HepG2 (cell line): Measurements from ENCODE around the gene IQCK. TPM values are rescaled to one million over a fixed set of nuclear protein-coding genes. Genes with fewer than 3 reads are reported as not detected.

Experiments used
- ATAC-seq: fragments of 200-7000 bp; cut with Tn5 transposase; 3 replicates; pipeline ENCODE4 v1.9.1; 2020; ENCODE audit warnings: mild to moderate bottlenecking, moderate library complexity
- BruUV-seq: library from RNA; stranded (reverse); fragments of 400-500 nt; replicated peaks from 2 replicates; lab custom pipeline; 2021; lab: Mats Ljungman, UMichigan
- CTCF ChIA-PET: fragments of 300-600 bp; formaldehyde crosslinking; extraction: SDS; loops from one replicate; lab custom pipeline; 2021; ENCODE audit warnings: low total read pairs, inconsistent platforms, low intra/inter-chr PET ratio; lab: Yijun Ruan, JAX
- POLR2A ChIA-PET: fragments of 350-600 bp; sonication (Branson Sonifier 250); formaldehyde crosslinking; loops from one replicate; lab custom pipeline; 2020; ENCODE audit warnings: antibody characterized with exemption, inconsistent platforms; lab: Yijun Ruan, JAX
- DNase-seq: peaks from one replicate; pipeline ENCODE4 v3.0.0-alpha.2; 2015; ENCODE audit warnings: low spot score
- FAIRE-seq: peaks from 3 replicates; lab custom pipeline; 2011; peaks lifted over from hg19 to GRCh38; lab: Jason Lieb, UNC
- H2AFZ ChIP-seq: one replicate; pipeline ENCODE4 v1.6.1; 2011; ENCODE audit warnings: low read length, inconsistent platforms
- H3K27ac ChIP-seq: fragments of 300-600 bp; 3 replicates; pipeline ENCODE4 v1.8.0; 2011; ENCODE audit warnings: mixed run types, mild to moderate bottlenecking, mixed read lengths, low read length, inconsistent platforms; ENCODE audit not compliant: insufficient read depth; ENCODE audit errors: extremely low read length
- H3K27me3 ChIP-seq, 2 experiments: fragments of 200-600 bp in 1 of 2; 2 replicates in 1 of 2; 3 replicates in 1 of 2; pipeline versions ENCODE4 v1.6.0 to v1.8.0; 2011; ENCODE audit warnings: low read length in 2 of 2, mild to moderate bottlenecking in 2 of 2, moderate library complexity in 2 of 2, inconsistent platforms in 1 of 2; ENCODE audit not compliant: insufficient read depth in 2 of 2, control insufficient read depth in 1 of 2
- H3K36me3 ChIP-seq, 2 experiments: fragments of 200-600 bp in 1 of 2; replicated peaks in 1 of 2; 2 replicates in 1 of 2; 3 replicates in 1 of 2; pipeline versions ENCODE4 v1.5.1 to v1.8.0; 2011; ENCODE audit warnings: low read length in 2 of 2, inconsistent platforms in 1 of 2; ENCODE audit not compliant: insufficient read depth in 2 of 2, control insufficient read depth in 1 of 2
- H3K4me1 ChIP-seq: 2 replicates; pipeline ENCODE4 v1.5.1; 2012; ENCODE audit warnings: low read length, inconsistent platforms; ENCODE audit not compliant: insufficient read depth
- H3K4me2 ChIP-seq: 2 replicates; pipeline ENCODE4 v1.6.0; 2011; ENCODE audit warnings: low read depth, low read length, inconsistent platforms
- H3K4me3 ChIP-seq, 3 experiments: fragments of 200-600 bp in 1 of 3; sonication (generic), shearing (Covaris generic) in 1 of 3; replicated peaks in 1 of 3; 2 replicates each; pipeline ENCODE4 v1.5.1; 2011 to 2016; ENCODE audit warnings: low read length in 3 of 3, inconsistent platforms in 2 of 3, low read depth in 2 of 3, mild to moderate bottlenecking in 2 of 3, control low read depth in 1 of 3, mixed read lengths in 1 of 3; ENCODE audit not compliant: insufficient read depth in 1 of 3
- H3K79me2 ChIP-seq: one replicate; pipeline ENCODE4 v1.6.1; 2011; ENCODE audit warnings: low read length, inconsistent platforms; ENCODE audit not compliant: insufficient read depth
- H3K9ac ChIP-seq: 2 replicates; pipeline ENCODE4 v1.6.0; 2011; ENCODE audit warnings: mild to moderate bottlenecking, low read depth, low read length, inconsistent platforms; ENCODE audit not compliant: insufficient read depth
- H3K9me3 ChIP-seq: 2 replicates; pipeline ENCODE4 v1.5.1; 2012; ENCODE audit warnings: mild to moderate bottlenecking, low read length
- H4K20me1 ChIP-seq: 2 replicates; pipeline ENCODE4 v1.6.0; 2011; ENCODE audit warnings: inconsistent platforms, mild to moderate bottlenecking, low read length, moderate library complexity; ENCODE audit not compliant: insufficient read depth
- CCAR2 ChIP-seq: fragments of 200-400 bp; formaldehyde crosslinking; optimal IDR thresholded peaks from 2 replicates; pipeline ENCODE3; 2018; ENCODE audit warnings: low read depth, mild to moderate bottlenecking, low read length, moderate library complexity
- CEBPG ChIP-seq: IDR thresholded peaks from 2 replicates; pipeline ENCODE4 v1.6.1; 2016
- FOXO1 ChIP-seq: sonication (generic); formaldehyde crosslinking; IDR thresholded peaks from 2 replicates; pipeline ENCODE4 v1.4.0; 2020; ENCODE audit warnings: missing genetic modification reagents
- GATAD1 ChIP-seq: IDR thresholded peaks from 2 replicates; pipeline ENCODE4 v1.6.1; 2016; ENCODE audit warnings: missing genetic modification reagents, missing compliant biosample characterization
- MTA1 ChIP-seq: sonication (generic); formaldehyde crosslinking; IDR thresholded peaks from 2 replicates; pipeline ENCODE4 v1.4.0; 2020; ENCODE audit warnings: missing genetic modification reagents, mild to moderate bottlenecking, borderline replicate concordance
- MTF1 ChIP-seq: sonication (generic); formaldehyde crosslinking; IDR thresholded peaks from 2 replicates; pipeline ENCODE4 v1.5.0; 2020; ENCODE audit warnings: missing genetic modification reagents
- RBAK ChIP-seq: sonication (generic); formaldehyde crosslinking; IDR thresholded peaks from 2 replicates; pipeline ENCODE4 v1.5.1; 2020; ENCODE audit warnings: mild to moderate bottlenecking, missing genetic modification reagents
- ZBTB1 ChIP-seq: sonication (generic); formaldehyde crosslinking; IDR thresholded peaks from 2 replicates; pipeline ENCODE4 v1.4.0; 2020; ENCODE audit warnings: missing genetic modification reagents, borderline replicate concordance
- ZGPAT ChIP-seq: IDR thresholded peaks from 2 replicates; pipeline ENCODE4 v1.6.1; 2016; ENCODE audit warnings: mild to moderate bottlenecking
- ZNF557 ChIP-seq: sonication (generic); formaldehyde crosslinking; IDR thresholded peaks from 2 replicates; pipeline ENCODE4 v1.4.0; 2020; ENCODE audit warnings: missing genetic modification reagents
- ZNF598 ChIP-seq: sonication (generic); formaldehyde crosslinking; IDR thresholded peaks from 2 replicates; pipeline ENCODE4 v1.5.1; 2020; ENCODE audit warnings: mild to moderate bottlenecking, missing genetic modification reagents, borderline replicate concordance
- ZNF678 ChIP-seq: sonication (generic); formaldehyde crosslinking; IDR thresholded peaks from 2 replicates; pipeline ENCODE4 v1.4.0; 2020; ENCODE audit warnings: mild to moderate bottlenecking, missing genetic modification reagents
- ZNF740 ChIP-seq: sonication (generic); formaldehyde crosslinking; IDR thresholded peaks from 2 replicates; pipeline ENCODE4 v1.4.0; 2020; ENCODE audit warnings: missing genetic modification reagents
- ZNF766 ChIP-seq: sonication (generic); formaldehyde crosslinking; IDR thresholded peaks from 2 replicates; pipeline ENCODE4 v1.5.0; 2020; ENCODE audit warnings: missing genetic modification reagents, borderline replicate concordance
- WGBS: methylation state at CpG from one replicate; pipeline ENCODE4 v1.1.6; 2017; ENCODE audit warnings: low lambda C conversion rate; 5-methylcytosine and 5-hydroxymethylcytosine counted together
- in situ Hi-C: cut with HindIII; loops from 2 replicates; pipeline ENCODE4 v1.10.0; 2017; ENCODE audit warnings: low pct_unique_long_range_greater_than_20kb; ENCODE audit not compliant: extremely low pct_ligation_motif_present
- intact Hi-C: fragments of 100-400 bp; cut with micrococcal nuclease; formaldehyde crosslinking; loops from one replicate; pipeline ENCODE4 v1.10.0; 2022; ENCODE audit not compliant: unreplicated experiment
- polyA plus RNA-seq, 8 experiments: library from polyadenylated mRNA; depleted of rRNA in 3 of 8; stranded (reverse) in 7 of 8; unstranded in 1 of 8; fragments of >200 nt; fragmentation: Illumina TruSeq in 4 of 8; extraction: Trizol in 4 of 8; gene quantifications; 2 replicates each; pipeline versions ENCODE4 v1.2.1 to v1.2.3, GENCODE V29; 2011 to 2016; ENCODE audit warnings: low read depth in 4 of 8, missing spikeins in 1 of 8, mixed read lengths in 1 of 8; ENCODE audit not compliant: insufficient read depth in 1 of 8
- total RNA-seq, 5 experiments: library from RNA; depleted of rRNA; stranded (reverse); fragments of >200 nt; fragmentation: Illumina TruSeq; extraction: Trizol; gene quantifications; 2 replicates each; pipeline ENCODE4 v1.2.3, GENCODE V29; 2016; ENCODE audit warnings: low read depth in 1 of 5

The IQCK gene
- total and polyA plus RNA-seq, 2 of the 13 experiments (the other 11 are each of a cell fraction or from before 2014, with no cell fraction given), result 5.1 to 7.3 TPM

- no peak for TF ChIP-seq ZGPAT (CRISPR knock-in tag)
Measured at GRCh38 chr16:19822533-19822932, 104.5 kb downstream of the IQCK start (continued).

- WGBS, result 78% methylated on average over 6 of the region's 6 CpGs
- Histone ChIP-seq H4K20me1 (no peaks in the 10 kb centered on the region), H3K79me2 (no peaks in the 10 kb centered on the region), H3K4me2 (no peak overlapping the region), H3K27me3 (no peaks in the 10 kb centered on the region), H3K4me1 (0 out of 2 replicates have a peak, but pooled peaks cover 5% of the 10 kb centered on the region), H2AFZ (no peak overlapping the region), H3K9me3 (no peaks in the 10 kb centered on the region), H3K36me3 (no peaks in the 10 kb centered on the region), H3K9ac (no peak overlapping the region), H3K4me3 (no peak overlapping the region), H3K27ac (no peak overlapping the region)
- TF ChIP-seq ZNF678 (CRISPR knock-in tag) (no peak), ZNF598 (CRISPR knock-in tag) (no peak), MTA1 (no peak), ZNF740 (CRISPR knock-in tag) (no peak), GATAD1 (no peak), CEBPG (CRISPR knock-in tag) (no peak), ZBTB1 (no peak), MTF1 (CRISPR knock-in tag) (no peak), CCAR2 (no peak), ZNF557 (CRISPR knock-in tag) (no peak), ZNF766 (CRISPR knock-in tag) (no peak), RBAK (CRISPR knock-in tag) (no peak), FOXO1 (CRISPR knock-in tag) (no peak)
- FAIRE-seq (no peak), DNase-seq (no peak), ATAC-seq (no peak)
- ChIA-PET POLR2A (no interaction called here), CTCF (no interaction called here)
- BruUV-seq, result no TSS peak
- intact Hi-C loops (no loop called here), in situ Hi-C loops (no loop called here)
Measured at GRCh38 chr16:19823322-19823721, 105.3 kb downstream of the IQCK start.
